HepG2 (cell line): ENCODE results near the gene ATP5PB. TPM values are rescaled to one million over a fixed set of nuclear protein-coding genes. Genes with fewer than 3 reads are reported as not detected.

Experiments used
- AFF4 ChIP-seq: sonication (generic); formaldehyde crosslinking; IDR thresholded peaks from 2 replicates; pipeline ENCODE4 v1.4.0; 2020; ENCODE audit warnings: missing genetic modification reagents
- AGO2 ChIP-seq: fragments of 200-400 bp; formaldehyde crosslinking; optimal IDR thresholded peaks from 2 replicates; pipeline ENCODE3; 2017; ENCODE audit warnings: mild to moderate bottlenecking, low read depth, low read length, moderate library complexity
- FOXA3 ChIP-seq: IDR thresholded peaks from 2 replicates; pipeline ENCODE4 v1.6.1; 2016; ENCODE audit warnings: missing genetic modification reagents, missing compliant biosample characterization
- HMGXB4 ChIP-seq, 2 experiments: sonication (generic) in 1 of 2; formaldehyde crosslinking in 1 of 2; IDR thresholded peaks; 2 replicates each; pipeline versions ENCODE4 v1.4.0 to v1.6.1; 2018 to 2020; ENCODE audit warnings: missing genetic modification reagents in 2 of 2, borderline replicate concordance in 1 of 2, low read depth in 1 of 2, mild to moderate bottlenecking in 1 of 2, missing biosample characterization in 1 of 2
- MYPOP ChIP-seq: sonication (generic); formaldehyde crosslinking; IDR thresholded peaks from 2 replicates; pipeline ENCODE4 v1.8.1; 2023; ENCODE audit warnings: mild to moderate bottlenecking, moderate library complexity, missing genetic modification reagents
- NR2C2 ChIP-seq: sonication (generic); formaldehyde crosslinking; IDR thresholded peaks from 2 replicates; pipeline ENCODE4 v1.4.0; 2020; ENCODE audit warnings: missing genetic modification reagents, mild to moderate bottlenecking, moderate library complexity, borderline replicate concordance
- SKI ChIP-seq: fragments of 450-650 bp; IDR thresholded peaks from one replicate; pipeline ENCODE4 v1.6.1; 2018; ENCODE audit warnings: mild to moderate bottlenecking; ENCODE audit not compliant: partially characterized antibody
- YEATS4 ChIP-seq: sonication (generic); formaldehyde crosslinking; IDR thresholded peaks from 2 replicates; pipeline ENCODE4 v1.4.0; 2020; ENCODE audit warnings: missing genetic modification reagents, borderline replicate concordance
- ZNF205 ChIP-seq: IDR thresholded peaks from 2 replicates; pipeline ENCODE4 v1.6.1; 2018; ENCODE audit warnings: missing biosample characterization, missing genetic modification reagents
- ZNF326 ChIP-seq: sonication (generic); formaldehyde crosslinking; IDR thresholded peaks from 2 replicates; pipeline ENCODE4 v1.4.0; 2020; ENCODE audit warnings: missing genetic modification reagents, borderline replicate concordance
- ZNF512B ChIP-seq: sonication (generic); formaldehyde crosslinking; IDR thresholded peaks from 2 replicates; pipeline ENCODE4 v1.5.1; 2020; ENCODE audit warnings: missing genetic modification reagents, mild to moderate bottlenecking, borderline replicate concordance
- ZNF550 ChIP-seq: sonication (generic); formaldehyde crosslinking; IDR thresholded peaks from 2 replicates; pipeline ENCODE4 v1.4.0; 2020; ENCODE audit warnings: mild to moderate bottlenecking, missing genetic modification reagents, borderline replicate concordance
- ZNF740 ChIP-seq: sonication (generic); formaldehyde crosslinking; IDR thresholded peaks from 2 replicates; pipeline ENCODE4 v1.4.0; 2020; ENCODE audit warnings: missing genetic modification reagents
- ZNF772 ChIP-seq: sonication (generic); formaldehyde crosslinking; IDR thresholded peaks from 2 replicates; pipeline ENCODE4 v1.5.0; 2020; ENCODE audit warnings: mild to moderate bottlenecking, missing genetic modification reagents
- polyA plus RNA-seq, 8 experiments: library from polyadenylated mRNA; depleted of rRNA in 3 of 8; stranded (reverse) in 7 of 8; unstranded in 1 of 8; fragments of >200 nt; fragmentation: Illumina TruSeq in 4 of 8; extraction: Trizol in 4 of 8; gene quantifications; 2 replicates each; pipeline versions ENCODE4 v1.2.1 to v1.2.3, GENCODE V29; 2011 to 2016; ENCODE audit warnings: low read depth in 4 of 8, missing spikeins in 1 of 8, mixed read lengths in 1 of 8; ENCODE audit not compliant: insufficient read depth in 1 of 8
- total RNA-seq, 5 experiments: library from RNA; depleted of rRNA; stranded (reverse); fragments of >200 nt; fragmentation: Illumina TruSeq; extraction: Trizol; gene quantifications; 2 replicates each; pipeline ENCODE4 v1.2.3, GENCODE V29; 2016; ENCODE audit warnings: low read depth in 1 of 5

The ATP5PB gene
- total and polyA plus RNA-seq, 2 of the 13 experiments (the other 11 are each of a cell fraction or from before 2014, with no cell fraction given) = 297 to 541 TPM

GRCh38 chr1:111507411-111508201 is 58.3 kb downstream of the ATP5PB start (continued):
- TF ChIP-seq HMGXB4 (CRISPR knock-in tag; IDR thresholded peaks at IDR 0.05; ENCODE audit: borderline replicate concordance in 1 of 2, low read depth in 1 of 2) (peak; percentile 33 to 85; a peak in 3 of 4 replicates), YEATS4 (peak; percentile 58; the same call in 1 of the 2 replicates), NR2C2 (peak; percentile 60; the same call in 1 of the 2 replicates), ZNF550 (CRISPR knock-in tag) (peak; percentile 75; the same call in 1 of the 2 replicates), ZNF205 (CRISPR knock-in tag) (no peak), SKI (peak; percentile 10), ZNF740 (CRISPR knock-in tag) (0 out of 2 replicates have a peak, but pooled peaks have one; percentile 29), MYPOP (CRISPR knock-in tag) (no peak), ZNF512B (CRISPR knock-in tag) (0 out of 2 replicates have a peak, but pooled peaks have one; percentile 74), AGO2 (peak; percentile 30), ZNF326 (no peak), FOXA3 (CRISPR knock-in tag) (no peak), ZNF772 (CRISPR knock-in tag) (0 out of 2 replicates have a peak, but pooled peaks have one; percentile 39), AFF4 (no peak; the same call in 1 of the 2 replicates)
